H9 (cell line): ENCODE measurements around the gene DIP2C. TPM values are rescaled to one million over a fixed set of nuclear protein-coding genes. Genes with fewer than 3 reads are reported as not detected.

Experiments used
- DNase-seq: peaks from one replicate; pipeline ENCODE4 v3.0.0-alpha.2; 2017
- H2AFZ ChIP-seq: one replicate; pipeline ENCODE4 v1.6.1; 2013; ENCODE audit warnings: mild to moderate bottlenecking, low read length, control low read depth, moderate library complexity
- H2AK5ac ChIP-seq: 2 replicates; pipeline ENCODE4 v1.6.1; 2013; ENCODE audit warnings: low read length, control low read depth, mixed read lengths; ENCODE audit not compliant: insufficient read length
- H2BK120ac ChIP-seq: one replicate; pipeline ENCODE4 v1.6.1; 2013; ENCODE audit warnings: low read depth, mild to moderate bottlenecking, low read length, control low read depth, inconsistent platforms; ENCODE audit not compliant: poor library complexity, severe bottlenecking
- H2BK12ac ChIP-seq: 2 replicates; pipeline ENCODE4 v1.6.1; 2013; ENCODE audit warnings: low read length, control low read depth, mixed read lengths, low read depth; ENCODE audit not compliant: insufficient read length
- H2BK15ac ChIP-seq: 2 replicates; pipeline ENCODE4 v1.6.1; 2013; ENCODE audit warnings: low read depth, low read length, control low read depth
- H2BK20ac ChIP-seq: one replicate; pipeline ENCODE4 v1.6.1; 2013; ENCODE audit warnings: low read depth, mild to moderate bottlenecking, low read length, control low read depth, inconsistent platforms; ENCODE audit not compliant: poor library complexity, severe bottlenecking
- H2BK5ac ChIP-seq: 2 replicates; pipeline ENCODE4 v1.6.1; 2013; ENCODE audit warnings: low read length, control low read depth, mixed read lengths; ENCODE audit not compliant: insufficient read length
- H3K14ac ChIP-seq: 2 replicates; pipeline ENCODE4 v1.6.1; 2013; ENCODE audit warnings: low read length, control low read depth; ENCODE audit not compliant: insufficient read depth
- H3K18ac ChIP-seq: 2 replicates; pipeline ENCODE4 v1.6.1; 2013; ENCODE audit warnings: low read depth, mild to moderate bottlenecking, mixed read lengths, low read length, control low read depth; ENCODE audit not compliant: insufficient read length
- H3K23ac ChIP-seq: 2 replicates; pipeline ENCODE4 v1.6.1; 2013; ENCODE audit warnings: low read length, control low read depth, mixed read lengths, low read depth; ENCODE audit not compliant: insufficient read length
- H3K23me2 ChIP-seq: 2 replicates; pipeline ENCODE4 v1.6.1; 2013; ENCODE audit warnings: low read depth, mild to moderate bottlenecking, mixed read lengths, low read length, control low read depth; ENCODE audit not compliant: insufficient read length, poor library complexity, severe bottlenecking
- H3K27ac ChIP-seq: 2 replicates; pipeline ENCODE4 v1.5.1; 2013; ENCODE audit warnings: low read length, control low read depth, mixed read lengths, low read depth; ENCODE audit not compliant: insufficient read length
- H3K27me3 ChIP-seq: 2 replicates; pipeline ENCODE4 v1.6.1; 2013; ENCODE audit warnings: low read length, control low read depth, inconsistent platforms; ENCODE audit not compliant: insufficient read depth
- H3K4ac ChIP-seq: 2 replicates; pipeline ENCODE4 v1.6.1; 2013; ENCODE audit warnings: low read depth, mild to moderate bottlenecking, control low read depth, inconsistent platforms, low read length, moderate library complexity
- H3K4me1 ChIP-seq: 2 replicates; pipeline ENCODE4 v1.6.1; 2013; ENCODE audit warnings: low read length, control low read depth, inconsistent platforms; ENCODE audit not compliant: insufficient read depth
- H3K4me2 ChIP-seq: 2 replicates; pipeline ENCODE4 v1.6.1; 2013; ENCODE audit warnings: low read length, control low read depth, mixed read lengths; ENCODE audit not compliant: insufficient read length, insufficient read depth
- H3K56ac ChIP-seq: 2 replicates; pipeline ENCODE4 v1.6.1; 2013; ENCODE audit warnings: low read depth, mild to moderate bottlenecking, mixed read lengths, low read length, control low read depth; ENCODE audit not compliant: insufficient read length
- H3K79me1 ChIP-seq: 2 replicates; pipeline ENCODE4 v1.6.1; 2013; ENCODE audit warnings: low read depth, mild to moderate bottlenecking, moderate library complexity, low read length, control low read depth, inconsistent platforms; ENCODE audit not compliant: insufficient read depth, poor library complexity, severe bottlenecking
- H3K79me2 ChIP-seq: 2 replicates; pipeline ENCODE4 v1.6.1; 2013; ENCODE audit warnings: low read length, control low read depth, inconsistent platforms; ENCODE audit not compliant: insufficient read depth
- H3K9ac ChIP-seq: 2 replicates; pipeline ENCODE4 v1.6.1; 2013; ENCODE audit warnings: low read length, control low read depth, mixed read lengths; ENCODE audit not compliant: insufficient read length; ENCODE audit errors: extremely low read depth
- H3K9me3 ChIP-seq: one replicate; pipeline ENCODE4 v1.6.1; 2013; ENCODE audit warnings: low read depth, low read length, inconsistent platforms; ENCODE audit not compliant: control insufficient read depth
- H3T11ph ChIP-seq: one replicate; pipeline ENCODE4 v1.6.1; 2013; ENCODE audit warnings: mild to moderate bottlenecking, low read length, control low read depth, inconsistent platforms
- H4K20me1 ChIP-seq: one replicate; pipeline ENCODE4 v1.6.1; 2013; ENCODE audit not compliant: control insufficient read depth, insufficient read length, insufficient read depth
- H4K5ac ChIP-seq: 2 replicates; pipeline ENCODE4 v1.6.1; 2013; ENCODE audit warnings: low read depth, mild to moderate bottlenecking, mixed read lengths, low read length, control low read depth; ENCODE audit not compliant: insufficient read length
- H4K8ac ChIP-seq: replicated peaks from 2 replicates; pipeline ENCODE4 v1.6.1; 2013; ENCODE audit warnings: low read length, control low read depth, mixed read lengths, low read depth; ENCODE audit not compliant: insufficient read length
- H4K91ac ChIP-seq: 2 replicates; pipeline ENCODE4 v1.6.1; 2013; ENCODE audit warnings: low read depth, mild to moderate bottlenecking, moderate library complexity, mixed read lengths, low read length, control low read depth; ENCODE audit not compliant: insufficient read length
- H3K27ac Mint-ChIP-seq, 3 experiments: 2 replicates in 2 of 3; 3 replicates in 1 of 3; pipeline ENCODE4 v1.8.0; 2020 to 2021; ENCODE audit warnings: mixed read lengths in 3 of 3, mild to moderate bottlenecking in 1 of 3, moderate library complexity in 1 of 3
- H3K27me3 Mint-ChIP-seq: 2 replicates; pipeline ENCODE4 v1.8.0; 2021; ENCODE audit warnings: low read depth, mild to moderate bottlenecking, moderate library complexity, mixed read lengths
- H3K36me3 Mint-ChIP-seq, 3 experiments: 2 replicates in 2 of 3; 3 replicates in 1 of 3; pipeline ENCODE4 v1.8.0; 2020 to 2021; ENCODE audit warnings: low read depth in 3 of 3, mixed read lengths in 3 of 3; ENCODE audit not compliant: insufficient read depth in 1 of 3
- H3K4me1 Mint-ChIP-seq, 2 experiments: 2 replicates each; pipeline ENCODE4 v1.8.0; 2020; ENCODE audit warnings: mixed read lengths in 2 of 2
- H3K4me3 Mint-ChIP-seq, 2 experiments: 2 replicates in 1 of 2; 3 replicates in 1 of 2; pipeline ENCODE4 v1.8.0; 2020 to 2021; ENCODE audit warnings: mild to moderate bottlenecking in 2 of 2, mixed read lengths in 2 of 2, moderate library complexity in 1 of 2
- H3K9me3 Mint-ChIP-seq, 2 experiments: 2 replicates in 1 of 2; 3 replicates in 1 of 2; pipeline ENCODE4 v1.8.0; 2020; ENCODE audit warnings: mild to moderate bottlenecking in 2 of 2, mixed read lengths in 2 of 2, moderate library complexity in 1 of 2
- WGBS: extraction: QIAGEN DNeasy Blood & Tissue Kit; methylation state at CpG from one replicate; pipeline ENCODE4 v1.1.7; 2013; ENCODE audit warnings: missing lambda C conversion rate, low lambda C conversion rate, mixed read lengths; ENCODE audit not compliant: insufficient read length; ENCODE audit errors: extremely low coverage; 5-methylcytosine and 5-hydroxymethylcytosine counted together
- total RNA-seq: library from RNA; stranded (reverse); gene quantifications from 2 replicates; pipeline ENCODE4 v1.2.1, GENCODE V29; 2021
- TF ChIP-seq, protein P1 (sequence below): fragments of 200-600 bp; sonication (generic); conservative IDR thresholded peaks from 3 replicates; pipeline ENCODE4 v1.8.0; 2021; ENCODE audit warnings: antibody characterized with exemption, mild to moderate bottlenecking

Gene DIP2C
- total RNA-seq, 1 experiment from 2014 or later: 7.9 TPM

DNA sequence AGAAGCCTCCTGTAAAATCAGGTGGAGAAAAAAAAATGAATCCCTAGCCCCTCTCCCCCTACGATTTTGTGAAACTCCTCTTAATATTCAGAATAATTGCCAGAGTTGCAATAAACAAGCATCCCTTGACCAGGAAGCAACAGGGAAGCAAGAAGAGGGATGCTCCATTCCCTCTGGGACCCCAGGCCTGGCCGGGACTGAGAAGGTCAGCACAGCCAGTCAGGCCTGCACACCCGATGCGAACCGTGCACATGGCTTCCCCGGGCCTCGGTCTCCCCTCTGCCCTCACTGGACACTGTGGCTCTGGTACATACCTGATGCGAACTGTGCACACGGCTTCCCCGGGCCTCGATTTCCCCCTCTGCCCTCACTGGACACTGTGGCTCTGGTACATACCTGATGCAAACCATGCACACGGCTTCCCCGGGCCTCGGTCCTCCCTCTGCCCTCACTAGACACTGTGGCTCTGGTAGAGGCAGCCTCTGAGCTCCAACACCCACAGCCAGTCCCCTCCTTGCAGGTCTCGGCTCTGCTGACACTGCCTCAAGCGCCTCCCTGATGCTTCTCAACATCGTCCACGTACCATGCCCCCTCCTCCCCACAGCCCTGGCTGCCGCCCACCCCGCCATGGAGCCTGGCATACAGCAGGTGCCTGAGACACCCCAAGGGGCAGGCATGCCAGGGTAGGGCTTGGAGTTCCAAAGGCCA is 138.6 kb downstream of the DIP2C start:
- Histone ChIP-seq H3K9me3 (no peaks in the 10 kb centered on the region), H3K14ac (no peak overlapping the region; the same call in 1 of the 2 replicates), H4K5ac (no peak overlapping the region), H3K79me1 (no peaks in the 10 kb centered on the region), H3K4ac (no peak overlapping the region), H2AK5ac (no peak overlapping the region), H2BK15ac (no peak overlapping the region), H2BK120ac (no peak overlapping the region), H3K79me2 (peaks cover 1% of the 10 kb centered on the region; the same call in 1 of the 2 replicates), H2BK20ac (no peak overlapping the region), H3K27ac (no peak overlapping the region), H3K9ac (no peak overlapping the region), H4K91ac (no peak overlapping the region), H2BK12ac (no peak overlapping the region), H3K4me1 (peaks cover 3% of the 10 kb centered on the region; the same call in 1 of the 2 replicates), H3K4me2 (no peak overlapping the region), H3T11ph (no peak overlapping the region), H3K23me2 (no peaks in the 10 kb centered on the region), H4K20me1 (peaks cover 4% of the 10 kb centered on the region), H3K56ac (no peak overlapping the region), H2BK5ac (no peak overlapping the region), H4K8ac (no peak overlapping the region), H2AFZ (no peak overlapping the region), H3K27me3 (no peaks in the 10 kb centered on the region), H3K23ac (no peak overlapping the region), H3K18ac (no peak overlapping the region)
- H3K27me3 Mint-ChIP-seq: no peaks in the 10 kb centered on the region; the same call in 1 of the 2 replicates
- H3K4me3 Mint-ChIP-seq: no peak overlapping the region; a peak in 1 of 5 replicates
- DNase-seq: no peak
- peaks cover 25 to 34% of the 10 kb centered on the region in 2 experiments for H3K4me1 Mint-ChIP-seq
- TF ChIP-seq, protein P1, sequence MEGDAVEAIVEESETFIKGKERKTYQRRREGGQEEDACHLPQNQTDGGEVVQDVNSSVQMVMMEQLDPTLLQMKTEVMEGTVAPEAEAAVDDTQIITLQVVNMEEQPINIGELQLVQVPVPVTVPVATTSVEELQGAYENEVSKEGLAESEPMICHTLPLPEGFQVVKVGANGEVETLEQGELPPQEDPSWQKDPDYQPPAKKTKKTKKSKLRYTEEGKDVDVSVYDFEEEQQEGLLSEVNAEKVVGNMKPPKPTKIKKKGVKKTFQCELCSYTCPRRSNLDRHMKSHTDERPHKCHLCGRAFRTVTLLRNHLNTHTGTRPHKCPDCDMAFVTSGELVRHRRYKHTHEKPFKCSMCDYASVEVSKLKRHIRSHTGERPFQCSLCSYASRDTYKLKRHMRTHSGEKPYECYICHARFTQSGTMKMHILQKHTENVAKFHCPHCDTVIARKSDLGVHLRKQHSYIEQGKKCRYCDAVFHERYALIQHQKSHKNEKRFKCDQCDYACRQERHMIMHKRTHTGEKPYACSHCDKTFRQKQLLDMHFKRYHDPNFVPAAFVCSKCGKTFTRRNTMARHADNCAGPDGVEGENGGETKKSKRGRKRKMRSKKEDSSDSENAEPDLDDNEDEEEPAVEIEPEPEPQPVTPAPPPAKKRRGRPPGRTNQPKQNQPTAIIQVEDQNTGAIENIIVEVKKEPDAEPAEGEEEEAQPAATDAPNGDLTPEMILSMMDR: no peak
- H3K27ac Mint-ChIP-seq: no peak overlapping the region
- WGBS: no CpG with 5 or more reads among the region's 20 CpGs
- H3K9me3 Mint-ChIP-seq: no peaks in the 10 kb centered on the region
- H3K36me3 Mint-ChIP-seq: no peaks in the 10 kb centered on the region
